PC-9 (cell line): ENCODE measurements around the gene USP12. TPM values are rescaled to one million over a fixed set of nuclear protein-coding genes. Genes with fewer than 3 reads are reported as not detected.

Source experiments
- BruUV-seq: library from RNA; stranded (reverse); fragments of 400-500 nt; replicated peaks from 2 replicates; lab custom pipeline; 2021; lab: Mats Ljungman, UMichigan
- CTCF ChIA-PET: fragments of 300-600 bp; sonication (Branson Sonifier 250); formaldehyde crosslinking; loops from one replicate; lab custom pipeline; 2022; ENCODE audit warnings: antibody characterized with exemption; lab: Charles Lee
- POLR2A ChIA-PET: fragments of 300-600 bp; sonication (Branson Sonifier 250); formaldehyde crosslinking; loops from one replicate; lab custom pipeline; 2022; ENCODE audit warnings: antibody characterized with exemption; ENCODE audit not compliant: unreplicated experiment; lab: Charles Lee
- DNase-seq, 2 experiments: peaks; one replicate each; pipeline versions ENCODE4 v3.0.0 to v3.0.0-alpha.2; 2015 to 2022; ENCODE audit warnings: mixed read lengths in 1 of 2
- H2AFZ ChIP-seq: fragments of 200-600 bp; sonication (generic); 2 replicates; pipeline ENCODE4 v1.8.1; 2017; ENCODE audit warnings: antibody characterized with exemption
- H3F3A ChIP-seq: fragments of 200-600 bp; sonication (generic); 2 replicates; pipeline ENCODE4 v1.8.1; 2017; ENCODE audit warnings: antibody characterized with exemption, mild to moderate bottlenecking, low read depth; ENCODE audit not compliant: insufficient read depth
- H3K27ac ChIP-seq: fragments of 200-600 bp; sonication (generic); 2 replicates; pipeline ENCODE4 v1.6.1; 2016; ENCODE audit warnings: mixed run types
- H3K27me3 ChIP-seq: fragments of 200-600 bp; sonication (generic); 2 replicates; pipeline ENCODE4 v1.6.1; 2016; ENCODE audit warnings: low read depth, mixed run types; ENCODE audit not compliant: insufficient read depth
- H3K36me3 ChIP-seq: fragments of 200-600 bp; sonication (generic); 2 replicates; pipeline ENCODE4 v1.6.1; 2016; ENCODE audit warnings: low read depth, mixed run types
- H3K4me1 ChIP-seq: fragments of 200-600 bp; sonication (generic); replicated peaks from 2 replicates; pipeline ENCODE4 v1.6.1; 2016; ENCODE audit warnings: mixed run types; ENCODE audit not compliant: insufficient read depth
- H3K4me2 ChIP-seq: fragments of 200-600 bp; sonication (generic); 2 replicates; pipeline ENCODE4 v1.6.1; 2017; ENCODE audit warnings: mixed run types
- H3K4me3 ChIP-seq: fragments of 200-600 bp; sonication (generic); 2 replicates; pipeline ENCODE4 v1.6.1; 2016; ENCODE audit warnings: mixed run types
- H3K79me2 ChIP-seq: fragments of 200-600 bp; sonication (generic); 2 replicates; pipeline ENCODE4 v1.6.1; 2017; ENCODE audit warnings: low read depth, mixed run types
- H3K9me2 ChIP-seq: fragments of 200-600 bp; sonication (generic); 2 replicates; pipeline ENCODE4 v1.8.1; 2017; ENCODE audit warnings: mild to moderate bottlenecking; ENCODE audit not compliant: insufficient read depth
- H3K9me3 ChIP-seq: fragments of 200-600 bp; sonication (generic); 2 replicates; pipeline ENCODE4 v1.8.1; 2016; ENCODE audit warnings: low read depth; ENCODE audit not compliant: insufficient read depth
- H4K20me1 ChIP-seq: fragments of 200-600 bp; sonication (generic); 2 replicates; pipeline ENCODE4 v1.8.1; 2017; ENCODE audit not compliant: insufficient read depth
- CTCF ChIP-seq: fragments of 200-600 bp; sonication (generic); conservative IDR thresholded peaks from 2 replicates; pipeline ENCODE4 v1.6.1; 2017; ENCODE audit warnings: mixed run types, antibody characterized with exemption, mild to moderate bottlenecking, moderate library complexity
- EZH2 ChIP-seq: fragments of 200-600 bp; sonication (generic); IDR thresholded peaks from 2 replicates; pipeline ENCODE4 v1.8.0; 2017; ENCODE audit warnings: antibody characterized with exemption, low read depth
- intact Hi-C: fragments of 100-400 bp; cut with micrococcal nuclease; formaldehyde crosslinking; loops from one replicate; pipeline ENCODE4 v1.10.0; 2022; ENCODE audit not compliant: unreplicated experiment
- total RNA-seq: library from RNA; stranded (reverse); gene quantifications from 2 replicates; pipeline ENCODE4 v1.2.3, GENCODE V29; 2021

The USP12 gene
- total RNA-seq, 1 experiment from 2014 or later = 20.8 TPM

DNA sequence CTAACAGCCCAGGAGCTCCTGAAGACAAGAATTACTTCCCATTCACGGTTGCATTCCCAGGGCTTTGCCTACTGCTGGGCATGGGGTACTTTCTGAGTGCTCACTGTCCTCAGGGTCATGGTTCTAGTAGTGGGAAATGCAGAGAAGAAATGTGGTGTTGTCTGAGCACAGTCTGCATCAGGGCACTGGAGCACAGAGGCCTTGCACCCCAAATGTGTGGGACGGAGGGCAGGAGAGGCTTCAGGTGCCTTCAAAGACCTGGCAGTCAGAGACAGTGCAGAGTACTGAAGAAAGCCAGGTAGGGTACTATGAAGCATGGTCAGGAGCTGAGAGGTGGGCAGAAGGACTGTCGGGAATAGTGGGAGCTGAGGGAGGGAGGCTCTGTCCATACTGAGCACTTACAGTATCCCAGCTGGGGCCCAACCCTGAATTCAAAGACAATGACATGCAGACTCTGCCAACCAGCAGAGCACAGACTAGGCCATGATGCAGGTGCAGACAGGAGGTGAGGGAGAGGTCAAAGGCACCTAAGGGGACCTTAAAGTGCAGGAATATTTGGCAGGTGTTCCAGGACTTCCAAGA, 144.4 kb downstream of the USP12 start:
- Histone ChIP-seq H3F3A (peaks cover 17% of the 10 kb centered on the region), H3K9me3 (no peaks in the 10 kb centered on the region), H3K27me3 (no peaks in the 10 kb centered on the region), H3K27ac (no peak overlapping the region), H3K4me2 (no peak overlapping the region), H4K20me1 (no peaks in the 10 kb centered on the region), H3K9me2 (no peaks in the 10 kb centered on the region; the same call in 1 of the 2 replicates), H3K79me2 (no peaks in the 10 kb centered on the region), H3K36me3 (no peaks in the 10 kb centered on the region), H3K4me3 (no peak overlapping the region), H2AFZ (no peak overlapping the region), H3K4me1 (peaks cover 26% of the 10 kb centered on the region)
- no TSS peak for BruUV-seq
- ChIA-PET POLR2A (interaction anchor here (0.7 kb wide), 1 partner anchor 27 kb away, joined by 11 read pairs; no protein-coding TSS in a partner anchor), CTCF (no interaction called here)
- no peak for DNase-seq
- intact Hi-C loops = no loop called here
- TF ChIP-seq EZH2 = no peak
- no peak for TF ChIP-seq CTCF

DNA sequence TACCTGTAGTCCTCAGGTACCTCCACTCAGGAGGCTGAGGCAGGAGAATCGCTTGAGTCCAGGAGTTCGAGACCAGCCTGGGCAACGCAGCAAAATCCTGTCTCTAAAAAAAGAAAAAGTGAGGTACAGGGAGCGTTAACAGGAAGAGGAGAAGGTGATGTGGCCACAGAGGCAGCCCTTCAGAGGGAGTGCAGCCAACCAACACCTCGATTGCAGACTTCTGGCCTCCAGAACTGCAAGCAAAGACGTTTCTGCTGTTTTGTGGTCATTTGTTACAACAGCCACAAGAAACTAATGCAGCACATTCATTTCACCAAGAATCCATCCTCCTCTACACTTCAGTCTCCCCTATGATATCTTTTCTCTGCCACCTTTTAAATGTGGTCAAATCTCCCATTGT, 145.2 kb downstream of the USP12 start:
- ChIA-PET CTCF (no interaction called here), POLR2A (interaction anchor here (0.7 kb wide), 1 partner anchor 27 kb away, joined by 11 read pairs; no protein-coding TSS in a partner anchor)
- Histone ChIP-seq H3K4me2 (no peak overlapping the region), H2AFZ (no peak overlapping the region), H3F3A (peaks cover 24% of the 10 kb centered on the region), H3K9me3 (no peaks in the 10 kb centered on the region), H3K27me3 (no peaks in the 10 kb centered on the region), H3K79me2 (no peaks in the 10 kb centered on the region), H4K20me1 (no peaks in the 10 kb centered on the region), H3K36me3 (no peaks in the 10 kb centered on the region), H3K4me1 (peaks cover 34% of the 10 kb centered on the region), H3K4me3 (no peak overlapping the region), H3K9me2 (no peaks in the 10 kb centered on the region; the same call in 1 of the 2 replicates), H3K27ac (no peak overlapping the region)
- no peak for TF ChIP-seq EZH2
- TF ChIP-seq CTCF = no peak
- no peak for DNase-seq
- intact Hi-C loops = no loop called here
- BruUV-seq = no TSS peak

- H3K27ac ChIP-seq = no peak overlapping the region
- no peak overlapping the region for H3K4me2 ChIP-seq
- no peak overlapping the region for H3K4me3 ChIP-seq
- peaks cover 24% of the 10 kb centered on the region for H3F3A ChIP-seq
- no peak overlapping the region for H2AFZ ChIP-seq
- no peaks in the 10 kb centered on the region for H3K79me2 ChIP-seq
- H3K4me1 ChIP-seq = peaks cover 34% of the 10 kb centered on the region
- TF ChIP-seq CTCF = no peak
- no peak for TF ChIP-seq EZH2
- ChIA-PET CTCF (no interaction called here), POLR2A (interaction anchor here (0.5 to 0.6 kb wide), 2 partner anchors 112 to 170 kb away, joined by 3 read pairs; no protein-coding TSS in a partner anchor)
- H4K20me1 ChIP-seq = no peaks in the 10 kb centered on the region
- no TSS peak for BruUV-seq
- no peaks in the 10 kb centered on the region for H3K27me3 ChIP-seq
- no peak for DNase-seq
- no peaks in the 10 kb centered on the region for H3K9me3 ChIP-seq
- no peaks in the 10 kb centered on the region; the same call in 1 of the 2 replicates for H3K9me2 ChIP-seq
- intact Hi-C loops = no loop called here
- no peaks in the 10 kb centered on the region for H3K36me3 ChIP-seq
Measured at GRCh38 chr13:27024776-27025492, 146.7 kb downstream of the USP12 start.
